Measurements from ENCODE around the gene PUM1.

PUM1 gene

DNA sequence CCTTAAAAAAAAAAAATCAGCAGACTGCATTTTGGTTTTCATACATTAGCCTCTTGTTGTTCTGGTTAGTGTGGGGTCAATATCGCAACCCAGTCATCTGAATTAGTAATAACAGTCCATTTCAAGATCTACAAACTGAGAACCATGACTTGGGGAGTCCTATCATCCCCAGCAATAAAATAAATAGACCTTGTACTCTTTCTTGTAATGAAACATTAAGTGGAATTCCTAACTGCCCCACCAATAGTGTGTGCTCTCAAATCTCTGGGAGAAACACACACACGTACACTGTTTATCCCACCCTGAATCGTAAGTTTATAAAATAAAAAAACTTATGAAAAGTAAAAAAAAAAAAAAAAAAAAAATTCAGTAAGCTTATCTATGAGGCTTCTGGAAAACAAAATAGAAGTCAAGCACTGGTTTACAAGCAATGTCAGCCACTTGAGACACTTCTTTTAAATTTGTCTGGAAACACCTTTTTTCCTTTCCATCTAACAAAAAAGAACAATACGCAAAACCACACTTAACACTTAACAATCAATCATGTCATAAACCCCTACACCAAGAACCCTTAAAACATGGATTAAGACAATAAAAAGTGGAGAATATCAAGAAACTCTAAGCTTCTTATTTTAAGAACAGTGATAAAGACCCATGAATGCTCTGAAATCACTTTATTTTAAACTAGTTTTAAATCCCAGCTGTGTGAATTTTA lies 53.1 kb downstream of the PUM1 start:
- no peak for TF ChIP-seq POLR2AphosphoS5 (IDR thresholded peaks at IDR 0.05; ENCODE audit: low read depth, low read length)
- no peak for TF ChIP-seq FOXP2 (optimal IDR thresholded peaks at IDR 0.05; ENCODE audit: borderline replicate concordance, extremely low read depth, extremely low read length, insufficient read depth)
- no peak for TF ChIP-seq SIN3A (IDR thresholded peaks at IDR 0.05; ENCODE audit: borderline replicate concordance, insufficient read depth, low read length)
- TF ChIP-seq, protein P1, sequence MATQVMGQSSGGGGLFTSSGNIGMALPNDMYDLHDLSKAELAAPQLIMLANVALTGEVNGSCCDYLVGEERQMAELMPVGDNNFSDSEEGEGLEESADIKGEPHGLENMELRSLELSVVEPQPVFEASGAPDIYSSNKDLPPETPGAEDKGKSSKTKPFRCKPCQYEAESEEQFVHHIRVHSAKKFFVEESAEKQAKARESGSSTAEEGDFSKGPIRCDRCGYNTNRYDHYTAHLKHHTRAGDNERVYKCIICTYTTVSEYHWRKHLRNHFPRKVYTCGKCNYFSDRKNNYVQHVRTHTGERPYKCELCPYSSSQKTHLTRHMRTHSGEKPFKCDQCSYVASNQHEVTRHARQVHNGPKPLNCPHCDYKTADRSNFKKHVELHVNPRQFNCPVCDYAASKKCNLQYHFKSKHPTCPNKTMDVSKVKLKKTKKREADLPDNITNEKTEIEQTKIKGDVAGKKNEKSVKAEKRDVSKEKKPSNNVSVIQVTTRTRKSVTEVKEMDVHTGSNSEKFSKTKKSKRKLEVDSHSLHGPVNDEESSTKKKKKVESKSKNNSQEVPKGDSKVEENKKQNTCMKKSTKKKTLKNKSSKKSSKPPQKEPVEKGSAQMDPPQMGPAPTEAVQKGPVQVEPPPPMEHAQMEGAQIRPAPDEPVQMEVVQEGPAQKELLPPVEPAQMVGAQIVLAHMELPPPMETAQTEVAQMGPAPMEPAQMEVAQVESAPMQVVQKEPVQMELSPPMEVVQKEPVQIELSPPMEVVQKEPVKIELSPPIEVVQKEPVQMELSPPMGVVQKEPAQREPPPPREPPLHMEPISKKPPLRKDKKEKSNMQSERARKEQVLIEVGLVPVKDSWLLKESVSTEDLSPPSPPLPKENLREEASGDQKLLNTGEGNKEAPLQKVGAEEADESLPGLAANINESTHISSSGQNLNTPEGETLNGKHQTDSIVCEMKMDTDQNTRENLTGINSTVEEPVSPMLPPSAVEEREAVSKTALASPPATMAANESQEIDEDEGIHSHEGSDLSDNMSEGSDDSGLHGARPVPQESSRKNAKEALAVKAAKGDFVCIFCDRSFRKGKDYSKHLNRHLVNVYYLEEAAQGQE (IDR thresholded peaks at IDR 0.05; ENCODE audit: insufficient read depth in 1 of 2, low read depth in 2 of 2, low read length in 2 of 2): no peak
- no peak for TF ChIP-seq TAF1 (IDR thresholded peaks at IDR 0.05; ENCODE audit: borderline replicate concordance, insufficient read depth, low read length)

DNA sequence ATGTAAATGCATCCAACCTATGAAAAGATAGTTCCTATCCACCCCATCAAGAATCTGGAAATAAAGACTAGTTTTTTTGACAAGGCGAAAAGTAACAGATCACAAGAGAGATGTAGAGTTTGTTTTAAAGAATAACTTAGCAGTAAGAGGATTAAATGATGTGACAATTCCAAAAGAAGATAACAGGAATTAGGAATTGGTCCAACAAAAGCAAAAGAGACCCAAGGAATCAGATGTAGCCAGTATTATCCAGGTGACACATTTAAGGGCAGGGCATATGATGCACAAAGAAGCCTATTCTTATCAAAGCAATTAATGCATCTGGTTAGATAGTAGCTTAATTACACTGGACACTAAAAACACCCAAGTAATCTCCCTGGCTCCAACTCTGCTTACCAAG lies 53.8 kb downstream of the PUM1 start:
- TF ChIP-seq, protein P1 (IDR thresholded peaks at IDR 0.05; ENCODE audit: insufficient read depth in 1 of 2, low read depth in 2 of 2, low read length in 2 of 2): no peak
- TF ChIP-seq TAF1 (IDR thresholded peaks at IDR 0.05; ENCODE audit: borderline replicate concordance, insufficient read depth, low read length) (no peak), FOXP2 (optimal IDR thresholded peaks at IDR 0.05; ENCODE audit: borderline replicate concordance, extremely low read depth, extremely low read length, insufficient read depth) (no peak), SIN3A (IDR thresholded peaks at IDR 0.05; ENCODE audit: borderline replicate concordance, insufficient read depth, low read length) (no peak), POLR2AphosphoS5 (IDR thresholded peaks at IDR 0.05; ENCODE audit: low read depth, low read length) (no peak)

DNA sequence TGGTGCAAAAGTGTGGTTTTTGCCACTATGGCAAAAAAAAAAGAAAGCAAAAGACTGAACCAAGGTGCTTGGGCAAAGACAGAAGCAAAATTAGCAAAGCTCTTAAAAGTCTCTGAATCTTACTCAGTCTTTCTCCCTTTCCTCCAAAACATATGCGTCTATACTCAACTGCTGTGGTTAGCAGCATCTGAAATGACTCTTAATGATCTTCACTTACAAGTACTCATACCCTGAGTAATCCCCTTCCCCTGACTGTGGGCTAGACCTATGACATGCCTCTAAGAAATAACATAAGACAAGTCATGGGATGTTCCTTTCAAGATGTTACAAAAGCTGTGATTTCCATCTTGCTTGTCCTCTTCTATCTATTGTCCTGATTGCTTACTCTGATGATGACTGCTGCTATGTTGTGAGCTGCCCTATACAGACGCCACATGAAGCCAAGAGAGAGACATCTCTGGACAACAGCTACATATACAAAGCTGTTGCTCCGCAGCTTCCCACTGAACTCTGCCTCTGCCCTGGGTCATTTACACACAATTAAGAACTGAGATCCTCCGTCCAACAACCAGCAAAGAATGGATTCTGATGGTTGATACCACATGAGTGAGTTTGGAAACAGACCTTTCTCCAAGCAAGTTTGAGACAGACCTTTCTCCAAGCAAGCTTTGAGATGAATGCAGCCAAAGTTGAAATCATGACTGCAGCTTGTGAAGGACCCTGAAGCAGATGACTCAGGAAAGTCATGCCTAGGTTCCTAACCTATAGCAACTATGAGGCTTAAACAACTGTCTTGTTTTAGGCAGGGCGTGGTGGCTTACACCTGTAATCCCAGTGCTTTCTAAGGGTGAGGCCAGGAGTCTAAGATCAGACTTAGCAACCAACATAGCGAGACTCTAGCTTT lies 55.2 kb downstream of the PUM1 start:
- TF ChIP-seq, protein P1 (IDR thresholded peaks at IDR 0.05; ENCODE audit: insufficient read depth in 1 of 2, low read depth in 2 of 2, low read length in 2 of 2): no peak
- no peak for TF ChIP-seq FOXP2 (optimal IDR thresholded peaks at IDR 0.05; ENCODE audit: borderline replicate concordance, extremely low read depth, extremely low read length, insufficient read depth)
- no peak for TF ChIP-seq POLR2AphosphoS5 (IDR thresholded peaks at IDR 0.05; ENCODE audit: low read depth, low read length)
- TF ChIP-seq SIN3A (IDR thresholded peaks at IDR 0.05; ENCODE audit: borderline replicate concordance, insufficient read depth, low read length): no peak

DNA sequence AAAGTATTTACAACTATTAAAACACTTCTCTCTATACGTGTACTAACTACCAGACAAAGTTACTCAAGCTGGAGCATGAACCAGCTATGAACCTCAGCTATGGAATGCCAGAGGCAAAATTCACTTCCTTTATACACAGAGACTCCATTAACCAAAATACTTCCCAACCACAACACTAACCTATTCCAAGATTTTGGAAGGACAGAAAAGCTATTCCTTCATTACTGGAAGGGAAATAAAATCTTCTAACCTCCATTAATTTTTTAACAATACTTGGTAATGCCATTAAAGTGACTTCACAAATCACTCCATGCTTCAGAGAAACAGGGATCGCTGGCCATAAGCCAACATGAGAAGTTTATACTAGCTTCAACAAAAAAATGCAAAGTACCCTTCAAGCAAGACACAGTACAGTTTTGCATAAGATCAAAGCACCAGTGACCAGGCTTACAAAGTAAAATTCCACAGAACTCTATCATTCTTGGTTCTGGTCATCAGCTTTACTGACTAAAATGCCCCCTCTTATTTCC lies 58.0 kb downstream of the PUM1 start:
- TF ChIP-seq TAF1 (IDR thresholded peaks at IDR 0.05; ENCODE audit: borderline replicate concordance, insufficient read depth, low read length): no peak
- no peak for TF ChIP-seq FOXP2 (optimal IDR thresholded peaks at IDR 0.05; ENCODE audit: borderline replicate concordance, extremely low read depth, extremely low read length, insufficient read depth)
- TF ChIP-seq POLR2AphosphoS5 (IDR thresholded peaks at IDR 0.05; ENCODE audit: low read depth, low read length): no peak
- TF ChIP-seq SIN3A (IDR thresholded peaks at IDR 0.05; ENCODE audit: borderline replicate concordance, insufficient read depth, low read length): no peak
- TF ChIP-seq, protein P1 (IDR thresholded peaks at IDR 0.05; ENCODE audit: insufficient read depth in 1 of 2, low read depth in 2 of 2, low read length in 2 of 2): no peak

Measured in PFSK-1 (cell line).